COR-L47 (cell line): ENCODE results near the gene RAB11FIP5.
"Not testable (repeated sequence)": the region's sequence is repeated elsewhere in the genome, so short reads cannot be mapped to it uniquely, and the experiment has no call there.

Experiments used
- DNase-seq: peaks from one replicate; lab custom pipeline; 2025; lab: John Stamatoyannopoulos, UW

Gene RAB11FIP5

GRCh38 chr2:73069041-73069854, 43.5 kb downstream of the RAB11FIP5 start:
- DNase-seq: no peak

GRCh38 chr2:73068147-73068546, 44.6 kb downstream of the RAB11FIP5 start:
- no peak for DNase-seq

- DNase-seq: no peak
Observed at GRCh38 chr2:73067043-73067442, 45.7 kb downstream of the RAB11FIP5 start.

DNA sequence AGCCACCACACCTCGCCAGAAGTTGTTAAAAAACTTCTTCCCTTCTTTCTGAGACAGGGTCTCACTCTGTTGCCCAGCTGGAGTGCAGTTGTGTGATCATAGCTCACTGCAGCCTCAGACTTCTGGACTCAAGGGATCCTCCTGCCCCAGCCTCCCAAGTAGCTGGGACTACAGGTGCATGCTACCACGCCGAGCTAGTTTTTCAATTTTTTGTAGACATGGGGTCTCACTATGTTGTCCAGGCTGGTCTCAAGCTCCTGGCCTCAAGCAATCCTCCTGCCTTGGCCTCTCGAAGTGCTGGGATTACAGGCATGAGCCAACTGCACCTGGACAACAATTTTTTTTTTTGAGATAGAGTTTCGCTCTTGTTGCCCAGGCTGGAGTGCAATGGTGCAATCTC, 47.7 kb downstream of the RAB11FIP5 start:
- not testable (repeated sequence) for DNase-seq

DNA sequence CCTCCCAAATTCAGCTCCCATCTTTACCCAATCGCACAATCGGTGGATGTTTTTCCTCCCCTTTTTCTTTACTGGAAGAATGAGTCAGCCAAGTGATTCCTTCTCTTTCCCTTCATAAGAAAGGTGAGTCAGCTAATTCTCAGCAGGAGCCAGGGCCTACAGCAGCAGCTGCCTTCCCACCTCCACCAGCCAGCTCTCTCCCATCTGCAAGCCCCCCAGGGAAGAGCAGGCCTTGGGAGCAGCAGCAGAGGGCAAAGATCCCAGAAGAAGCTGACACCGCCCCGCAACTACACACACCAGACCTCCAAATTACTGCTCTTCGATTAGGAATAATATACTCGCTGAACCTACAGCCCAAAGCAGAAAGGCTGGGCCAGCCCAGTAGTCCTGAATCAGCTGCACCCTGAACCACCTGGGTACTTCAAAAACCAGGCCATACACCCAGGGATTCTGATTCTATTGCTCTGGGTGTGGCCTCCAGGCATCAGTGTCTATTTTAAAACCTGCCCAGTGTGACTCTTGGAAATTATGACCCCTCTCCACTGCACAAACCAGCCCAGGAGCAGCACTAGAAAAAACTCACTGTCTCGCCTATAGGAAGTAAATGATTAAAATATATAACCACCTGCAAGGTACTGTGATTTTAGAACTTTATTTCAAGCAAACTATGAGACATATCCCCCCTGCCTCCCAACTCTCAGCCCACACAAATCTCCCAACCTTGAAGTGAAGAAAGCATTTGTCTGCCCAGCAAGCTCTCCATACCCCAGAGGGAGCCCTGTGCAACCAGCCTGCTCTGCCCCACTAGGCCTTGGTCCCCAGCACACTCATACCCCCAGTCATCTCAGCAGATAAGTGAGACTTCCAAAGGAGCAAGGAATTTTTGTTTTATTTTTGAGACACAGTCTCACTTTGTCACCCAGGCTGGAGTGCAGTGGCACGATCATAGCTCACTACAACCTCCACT, 48.6 kb downstream of the RAB11FIP5 start:
- DNase-seq: no peak

- DNase-seq: no peak
Observed at GRCh38 chr2:73063472-73063871, 49.3 kb downstream of the RAB11FIP5 start.

- no peak for DNase-seq
Observed at GRCh38 chr2:73059106-73059505, 53.6 kb downstream of the RAB11FIP5 start.

- DNase-seq: no peak
Observed at GRCh38 chr2:73054980-73055379, 57.8 kb downstream of the RAB11FIP5 start.

GRCh38 chr2:73053316-73054114, 59.2 kb downstream of the RAB11FIP5 start:
- DNase-seq: no peak

DNA sequence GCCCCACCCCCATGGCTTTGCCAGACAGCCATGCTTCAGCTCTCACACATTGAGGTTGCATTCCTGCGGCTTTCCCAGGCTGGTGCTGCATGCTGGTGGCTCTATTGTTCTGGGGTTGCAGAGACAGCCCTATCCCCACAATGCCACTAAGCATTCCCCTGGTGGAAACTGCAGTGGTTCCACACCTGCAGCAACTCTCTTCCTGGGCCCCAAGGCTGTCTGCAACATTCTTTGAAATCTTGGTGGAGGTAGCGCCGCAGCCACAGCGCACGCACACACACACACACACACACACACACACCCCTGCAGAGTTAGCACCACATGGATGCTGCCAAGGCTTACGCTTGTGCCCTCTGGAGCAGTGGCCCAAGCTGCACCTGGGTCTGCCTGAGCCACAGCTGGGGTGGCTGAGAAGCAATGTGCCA, 62.6 kb downstream of the RAB11FIP5 start:
- no peak for DNase-seq

DNA sequence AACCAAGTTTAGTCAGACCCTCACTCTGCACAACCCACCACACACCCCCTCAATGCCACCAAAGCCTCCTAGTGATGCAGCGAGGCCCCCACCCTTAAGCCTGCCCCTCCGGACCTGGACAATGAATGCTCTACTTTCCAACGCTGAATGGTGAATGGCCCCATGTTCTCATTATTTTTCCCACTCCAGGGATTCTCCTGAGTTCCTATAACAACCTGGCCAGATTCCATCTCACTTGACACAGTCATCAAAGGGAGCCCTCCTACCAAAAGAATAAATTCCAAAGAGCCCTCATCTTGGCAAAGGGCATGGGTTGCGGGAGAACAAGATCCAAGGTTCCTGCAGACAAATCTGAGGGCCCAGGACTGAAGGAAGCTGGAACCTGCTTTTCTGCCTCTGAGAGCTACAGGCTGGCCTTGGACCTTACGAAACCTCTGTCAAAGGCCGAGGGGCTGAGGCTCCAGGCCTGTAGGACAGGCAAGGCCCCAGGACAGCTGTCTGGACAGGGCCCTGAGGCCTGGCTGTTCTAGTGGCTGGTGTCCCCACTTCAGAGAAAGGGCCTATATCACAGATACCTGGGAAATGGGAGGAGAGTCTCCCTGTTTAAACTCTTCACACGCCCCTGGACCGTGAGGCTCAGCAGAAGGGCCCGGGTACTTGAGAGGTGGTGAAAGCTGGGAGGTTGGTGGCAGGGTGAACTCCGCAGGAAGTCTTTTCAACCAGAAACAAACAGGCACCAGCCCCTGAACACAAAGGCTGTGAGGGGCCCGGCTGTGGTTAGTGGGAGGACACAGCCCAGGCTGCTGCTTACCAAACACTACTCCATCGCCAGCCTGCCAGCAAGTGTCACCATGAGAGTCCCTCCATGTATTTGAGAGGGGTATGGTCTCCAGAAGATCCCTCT, 68.6 kb downstream of the RAB11FIP5 start:
- DNase-seq: peak; percentile 8

- DNase-seq: no peak
Observed at GRCh38 chr2:73043276-73043675, 69.5 kb downstream of the RAB11FIP5 start.

GRCh38 chr2:73037947-73038585, 74.7 kb downstream of the RAB11FIP5 start:
- no peak for DNase-seq

DNA sequence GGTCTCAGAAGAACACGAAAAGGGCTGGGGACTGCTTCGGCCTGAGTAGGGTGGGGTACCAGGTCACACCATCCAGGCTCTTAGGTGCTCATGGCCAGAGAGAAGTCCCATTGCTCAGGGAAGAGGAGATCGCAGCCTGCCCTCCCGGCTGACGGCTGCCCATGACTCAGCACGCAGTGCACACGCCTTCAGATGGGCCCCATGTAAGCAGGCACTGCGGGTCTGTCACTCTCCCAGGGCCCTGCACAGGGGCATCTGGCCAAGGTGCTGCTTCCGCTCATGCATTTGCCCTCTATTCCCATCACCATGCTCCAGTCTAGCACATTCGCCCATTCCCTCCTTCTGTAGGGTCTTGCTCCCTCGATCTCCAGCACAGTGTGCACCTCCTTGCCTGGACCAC, 76.0 kb downstream of the RAB11FIP5 start:
- DNase-seq: no peak

DNA sequence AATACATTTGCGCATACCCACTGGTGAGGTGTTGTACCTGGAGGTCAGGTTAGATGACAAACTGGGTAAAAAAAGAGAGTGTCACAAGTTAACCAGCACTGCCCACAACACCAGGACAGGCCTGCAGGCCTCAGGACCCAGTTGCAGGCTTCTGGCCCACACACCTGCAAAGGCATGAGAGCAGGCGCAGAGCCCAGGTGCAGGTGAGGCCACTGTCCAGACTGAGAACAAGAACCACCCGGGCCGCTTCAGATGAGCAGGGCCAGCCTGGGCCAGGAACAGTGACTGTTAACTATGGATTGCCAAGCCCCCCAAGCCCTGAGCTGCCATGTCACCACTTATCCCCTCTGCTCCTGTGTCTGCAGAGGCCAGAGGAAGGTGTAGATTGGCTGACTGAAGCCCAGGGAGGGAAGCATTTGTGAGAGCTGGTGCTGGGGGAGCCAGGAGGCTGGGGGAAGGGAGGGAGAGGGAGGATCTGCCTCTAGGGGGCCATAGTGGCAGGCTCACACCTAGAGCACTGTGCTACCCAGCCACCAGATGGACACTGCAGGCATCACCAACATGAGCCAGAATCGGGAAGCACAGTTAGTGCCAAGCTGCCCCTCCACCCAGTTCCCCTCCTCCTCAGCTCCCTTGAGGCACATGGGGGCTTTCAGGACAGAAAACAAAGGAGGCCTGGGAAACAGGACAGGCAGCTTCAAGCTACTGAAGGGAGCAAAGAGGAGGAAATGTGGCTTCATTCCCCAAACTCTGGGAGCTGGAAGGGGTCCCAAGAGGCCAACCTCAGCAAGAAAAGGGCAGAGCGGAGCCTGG, 76.6 kb downstream of the RAB11FIP5 start:
- no peak for DNase-seq

- no peak for DNase-seq
Observed at GRCh38 chr2:73034661-73035375, 77.9 kb downstream of the RAB11FIP5 start.

DNA sequence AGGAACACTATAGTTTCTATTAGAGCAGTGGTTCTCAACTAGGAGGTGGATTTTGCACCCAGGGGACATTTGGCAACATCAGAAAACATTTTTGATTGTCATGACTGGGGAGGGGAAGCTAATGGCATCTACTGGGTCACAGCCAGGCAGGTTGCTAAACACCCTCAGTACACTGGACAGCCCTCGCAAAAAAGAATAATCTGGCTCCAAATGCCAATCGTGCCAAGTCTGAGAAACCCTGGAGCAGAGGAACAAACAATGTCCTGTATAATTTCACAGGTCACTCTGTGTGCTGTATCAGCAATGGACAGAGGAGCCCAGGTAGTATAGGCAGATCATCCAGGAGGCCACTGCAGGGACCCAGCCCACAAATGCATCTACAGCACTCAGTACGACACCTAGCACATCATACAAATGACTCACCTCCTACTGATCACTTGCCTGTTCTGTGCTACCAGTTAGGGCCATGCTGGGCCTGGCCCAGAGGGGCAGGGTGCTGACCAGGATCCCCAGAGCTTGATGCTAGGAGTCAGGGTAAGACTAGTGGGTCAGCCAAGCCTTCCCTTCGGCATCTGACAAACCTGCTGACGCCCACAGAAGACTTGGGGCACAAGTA, 78.9 kb downstream of the RAB11FIP5 start:
- DNase-seq: no peak

- DNase-seq: no peak
Observed at GRCh38 chr2:73033142-73033765, 79.5 kb downstream of the RAB11FIP5 start.
